Measurements from ENCODE around the gene SNRK. TPM values are rescaled to one million over a fixed set of nuclear protein-coding genes. Genes with fewer than 3 reads are reported as not detected.

The SNRK gene
- total RNA-seq, 2 experiments from 2014 or later, result 215 to 217 TPM

GRCh38 chr3:43323541-43323940 is 37.2 kb downstream of the SNRK start:
- no peaks in the 10 kb centered on the region for H3K9me3 Mint-ChIP-seq
- no peaks in the 10 kb centered on the region for H3K9me3 ChIP-seq (ENCODE audit: control insufficient read depth in 1 of 2, insufficient read depth in 1 of 2, low read length in 2 of 2)
- no peaks in the 10 kb centered on the region for H3K27me3 Mint-ChIP-seq
- DNase-seq, result no peak
- H3K36me3 ChIP-seq (ENCODE audit: insufficient read depth, low read length), result peaks cover 14% of the 10 kb centered on the region
- no peak overlapping the region for H3K4me3 Mint-ChIP-seq
- no peak overlapping the region for H3K27ac ChIP-seq (ENCODE audit: low read depth in 1 of 2, low read length in 2 of 2)
- intact Hi-C loops (cut with DNase I, micrococcal nuclease), result no loop called here
- no peak overlapping the region for H3K4me3 ChIP-seq (ENCODE audit: low read length)
- H3K4me1 Mint-ChIP-seq (ENCODE audit: low read depth), result peaks cover 98% of the 10 kb centered on the region
- TF ChIP-seq, protein P1, sequence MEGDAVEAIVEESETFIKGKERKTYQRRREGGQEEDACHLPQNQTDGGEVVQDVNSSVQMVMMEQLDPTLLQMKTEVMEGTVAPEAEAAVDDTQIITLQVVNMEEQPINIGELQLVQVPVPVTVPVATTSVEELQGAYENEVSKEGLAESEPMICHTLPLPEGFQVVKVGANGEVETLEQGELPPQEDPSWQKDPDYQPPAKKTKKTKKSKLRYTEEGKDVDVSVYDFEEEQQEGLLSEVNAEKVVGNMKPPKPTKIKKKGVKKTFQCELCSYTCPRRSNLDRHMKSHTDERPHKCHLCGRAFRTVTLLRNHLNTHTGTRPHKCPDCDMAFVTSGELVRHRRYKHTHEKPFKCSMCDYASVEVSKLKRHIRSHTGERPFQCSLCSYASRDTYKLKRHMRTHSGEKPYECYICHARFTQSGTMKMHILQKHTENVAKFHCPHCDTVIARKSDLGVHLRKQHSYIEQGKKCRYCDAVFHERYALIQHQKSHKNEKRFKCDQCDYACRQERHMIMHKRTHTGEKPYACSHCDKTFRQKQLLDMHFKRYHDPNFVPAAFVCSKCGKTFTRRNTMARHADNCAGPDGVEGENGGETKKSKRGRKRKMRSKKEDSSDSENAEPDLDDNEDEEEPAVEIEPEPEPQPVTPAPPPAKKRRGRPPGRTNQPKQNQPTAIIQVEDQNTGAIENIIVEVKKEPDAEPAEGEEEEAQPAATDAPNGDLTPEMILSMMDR (IDR thresholded peaks at IDR 0.05), result no peak
- H3K27ac Mint-ChIP-seq, result peak overlapping the region; percentile 49
- H3K27me3 ChIP-seq (ENCODE audit: control insufficient read depth in 1 of 2, insufficient read depth in 2 of 2, low read length in 2 of 2), result no peaks in the 10 kb centered on the region
- ChIA-PET POLR2A (no interaction called here), CTCF (no interaction called here)
- H3K4me1 ChIP-seq (ENCODE audit: insufficient read depth, low read length), result peaks cover 43% of the 10 kb centered on the region
- ATAC-seq (ENCODE audit: poor library complexity), result no peak
- peaks cover 67% of the 10 kb centered on the region for H3K36me3 Mint-ChIP-seq (ENCODE audit: low read depth)

GRCh38 chr3:43326891-43327581 is 40.7 kb downstream of the SNRK start:
- DNase-seq (no peak), ATAC-seq (ENCODE audit: poor library complexity) (no peak)
- H3K27me3 Mint-ChIP-seq, result no peaks in the 10 kb centered on the region
- Histone ChIP-seq H3K9me3 (ENCODE audit: control insufficient read depth in 1 of 2, insufficient read depth in 1 of 2, low read length in 2 of 2) (no peaks in the 10 kb centered on the region), H3K4me3 (ENCODE audit: low read length) (no peak overlapping the region), H3K4me1 (ENCODE audit: insufficient read depth, low read length) (peaks cover 38% of the 10 kb centered on the region), H3K36me3 (ENCODE audit: insufficient read depth, low read length) (peaks cover 1% of the 10 kb centered on the region), H3K27ac (ENCODE audit: low read depth in 1 of 2, low read length in 2 of 2) (peak overlapping the region; percentile 4 to 9), H3K27me3 (ENCODE audit: control insufficient read depth in 1 of 2, insufficient read depth in 2 of 2, low read length in 2 of 2) (no peaks in the 10 kb centered on the region)
- CTCF ChIA-PET, result interaction anchor here (1.1 to 1.2 kb wide), 2 partner anchors 12 to 29 kb away, joined by 3 to 4 read pairs; no protein-coding TSS in a partner anchor
- peaks cover 94% of the 10 kb centered on the region for H3K4me1 Mint-ChIP-seq (ENCODE audit: low read depth)
- intact Hi-C loops (cut with DNase I, micrococcal nuclease), result loop anchor here (5.0 kb wide), 2 partner anchors 35 to 40 kb away; partner anchors contain the start of gene SNRK (in 1 of the 2)
- H3K4me3 Mint-ChIP-seq, result peak overlapping the region; percentile 52
- H3K9me3 Mint-ChIP-seq, result no peaks in the 10 kb centered on the region
- TF ChIP-seq, protein P1 (IDR thresholded peaks at IDR 0.05), result no peak
- POLR2A ChIA-PET, result interaction anchor here (0.6 to 4.6 kb wide), 6 partner anchors 11 to 104 kb away, joined by 3 to 27 read pairs (median 7); no protein-coding TSS in a partner anchor
- H3K27ac Mint-ChIP-seq, result peak overlapping the region; percentile 49
- peaks cover 61% of the 10 kb centered on the region for H3K36me3 Mint-ChIP-seq (ENCODE audit: low read depth)

DNA sequence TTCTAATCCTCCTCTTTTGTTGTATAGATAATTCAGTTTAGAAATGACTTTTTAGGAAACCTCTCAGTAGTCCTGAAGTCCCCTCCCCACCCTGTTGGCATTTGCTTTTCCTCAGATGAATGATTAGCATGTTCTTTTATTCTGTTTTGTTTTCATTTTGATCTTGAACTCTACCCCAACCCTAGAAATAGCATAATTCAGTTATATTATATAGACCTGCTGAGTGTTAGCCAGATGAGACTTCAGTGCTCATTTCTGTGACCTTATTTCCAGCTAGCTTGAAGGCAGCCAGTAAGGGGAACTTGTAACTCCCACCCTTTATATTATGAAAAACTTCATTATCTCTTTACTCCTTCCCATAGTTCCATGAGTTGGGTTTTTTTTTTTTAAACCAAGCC is 41.2 kb downstream of the SNRK start:
- H3K4me1 Mint-ChIP-seq (ENCODE audit: low read depth), result peaks cover 94% of the 10 kb centered on the region
- ATAC-seq (ENCODE audit: poor library complexity) (peak; percentile 38), DNase-seq (no peak)
- peaks cover 61% of the 10 kb centered on the region for H3K36me3 Mint-ChIP-seq (ENCODE audit: low read depth)
- intact Hi-C loops (cut with DNase I, micrococcal nuclease), result loop anchor here (5.0 kb wide), 2 partner anchors 35 to 40 kb away; partner anchors contain the start of gene SNRK (in 1 of the 2)
- TF ChIP-seq, protein P1 (IDR thresholded peaks at IDR 0.05), result no peak
- H3K4me1 ChIP-seq (ENCODE audit: insufficient read depth, low read length), result peaks cover 38% of the 10 kb centered on the region
- H3K36me3 ChIP-seq (ENCODE audit: insufficient read depth, low read length), result peaks cover 7% of the 10 kb centered on the region
- peak overlapping the region; percentile 49 for H3K27ac Mint-ChIP-seq
- H3K27me3 ChIP-seq (ENCODE audit: control insufficient read depth in 1 of 2, insufficient read depth in 2 of 2, low read length in 2 of 2), result no peaks in the 10 kb centered on the region
- peak overlapping the region; percentile 52 for H3K4me3 Mint-ChIP-seq
- POLR2A ChIA-PET, result interaction anchor here (0.6 to 4.6 kb wide), 6 partner anchors 11 to 105 kb away, joined by 3 to 27 read pairs (median 3); no protein-coding TSS in a partner anchor
- H3K27ac ChIP-seq (ENCODE audit: low read depth in 1 of 2, low read length in 2 of 2), result no peak overlapping the region
- no peaks in the 10 kb centered on the region for H3K9me3 Mint-ChIP-seq
- no peaks in the 10 kb centered on the region for H3K9me3 ChIP-seq (ENCODE audit: control insufficient read depth in 1 of 2, insufficient read depth in 1 of 2, low read length in 2 of 2)
- H3K4me3 ChIP-seq (ENCODE audit: low read length), result no peak overlapping the region
- CTCF ChIA-PET, result interaction anchor here (1.1 to 1.2 kb wide), 2 partner anchors 11 to 29 kb away, joined by 3 to 4 read pairs; no protein-coding TSS in a partner anchor
- no peaks in the 10 kb centered on the region for H3K27me3 Mint-ChIP-seq

Measured in CD4-positive, alpha-beta T cell (primary cell).